Suprapubic skin (tissue), 4 donors: ENCODE data around the gene PHACTR1. TPM values are rescaled to one million over a fixed set of nuclear protein-coding genes. Genes with fewer than 3 reads are reported as not detected.

Experiments
- DNase-seq, 2 donors: peaks; one replicate each; pipeline ENCODE4 v3.0.0-alpha.2; 2019; ENCODE audit warnings: low spot score in 2 of 2
- H3K27ac ChIP-seq: fragments of 200-600 bp; sonication (generic); one replicate; pipeline ENCODE4 v1.5.1; 2019
- H3K27me3 ChIP-seq: fragments of 200-600 bp; sonication (generic); one replicate; pipeline ENCODE4 v1.5.1; 2019
- H3K36me3 ChIP-seq: fragments of 200-600 bp; sonication (generic); one replicate; pipeline ENCODE4 v1.5.1; 2019
- H3K4me1 ChIP-seq: fragments of 200-600 bp; sonication (generic); one replicate; pipeline ENCODE4 v1.5.1; 2019
- H3K4me3 ChIP-seq: fragments of 200-600 bp; sonication (generic); one replicate; pipeline ENCODE4 v1.5.1; 2019; ENCODE audit warnings: mild to moderate bottlenecking
- H3K9me3 ChIP-seq: fragments of 200-600 bp; sonication (generic); one replicate; pipeline ENCODE4 v1.5.1; 2019
- EP300 ChIP-seq: sonication (generic); formaldehyde crosslinking; IDR thresholded peaks from one replicate; pipeline ENCODE4 v1.6.1; 2017; ENCODE audit warnings: antibody characterized with exemption
- POLR2A ChIP-seq, 2 donors: fragments of 450-650 bp; IDR thresholded peaks; one replicate each; pipeline ENCODE4 v1.6.1; 2017; ENCODE audit warnings: antibody characterized with exemption in 2 of 2, mild to moderate bottlenecking in 2 of 2, moderate library complexity in 2 of 2
- POLR2AphosphoS5 ChIP-seq, 3 donors: sonication (generic); formaldehyde crosslinking; IDR thresholded peaks; one replicate each; pipeline ENCODE4 v1.6.1; 2017; ENCODE audit warnings: antibody characterized with exemption in 3 of 3
- WGBS: methylation state at CpG from one replicate; pipeline ENCODE4 v1.1.5; 2018; 5-methylcytosine and 5-hydroxymethylcytosine counted together
- total RNA-seq, 4 donors: library from RNA; depleted of rRNA; stranded (reverse); fragments of >200 nt; gene quantifications; one replicate each; pipeline ENCODE4 v1.1.0, GENCODE V29; 2016
- TF ChIP-seq, protein P1 (sequence below), 2 donors: fragments of 200-600 bp in 1 of 2; fragments of 450-650 bp in 1 of 2; sonication (generic) in 1 of 2; IDR thresholded peaks; one replicate each; pipeline ENCODE4 v1.5.1; 2016 to 2019; ENCODE audit warnings: antibody characterized with exemption in 2 of 2, mild to moderate bottlenecking in 1 of 2, moderate library complexity in 1 of 2

PHACTR1 gene
- total RNA-seq, 4 donors from 2014 or later, result 4.0 to 8.2 (median 6.4) TPM

DNA sequence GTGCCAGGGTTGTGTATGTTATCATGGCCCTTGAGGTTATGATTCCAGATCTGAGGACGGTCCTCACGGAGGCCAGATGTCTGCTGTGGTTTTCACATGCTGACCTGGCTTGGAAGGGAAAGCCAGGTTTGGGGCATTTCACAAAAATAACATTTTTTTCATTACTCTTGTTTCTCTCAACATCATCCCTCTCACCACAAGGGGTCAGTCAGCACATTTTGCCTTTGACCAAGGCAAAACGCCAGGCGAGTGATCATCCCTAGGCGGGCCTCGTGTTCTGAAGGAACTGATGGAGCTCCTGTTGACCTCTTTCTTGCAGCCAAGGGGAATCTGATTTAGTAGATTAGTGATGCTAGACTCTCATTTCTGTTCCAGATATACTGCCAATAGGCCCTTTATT, 478.3 kb downstream of the PHACTR1 start:
- Histone ChIP-seq H3K4me3 (no peak overlapping the region), H3K36me3 (no peaks in the 10 kb centered on the region), H3K27me3 (no peaks in the 10 kb centered on the region), H3K4me1 (no peaks in the 10 kb centered on the region), H3K9me3 (no peaks in the 10 kb centered on the region), H3K27ac (no peak overlapping the region)
- no peak for DNase-seq
- TF ChIP-seq EP300, result no peak
- TF ChIP-seq POLR2A (IDR thresholded peaks at IDR 0.05), result no peak
- no peak for TF ChIP-seq POLR2AphosphoS5 (IDR thresholded peaks at IDR 0.05)
- TF ChIP-seq, protein P1, sequence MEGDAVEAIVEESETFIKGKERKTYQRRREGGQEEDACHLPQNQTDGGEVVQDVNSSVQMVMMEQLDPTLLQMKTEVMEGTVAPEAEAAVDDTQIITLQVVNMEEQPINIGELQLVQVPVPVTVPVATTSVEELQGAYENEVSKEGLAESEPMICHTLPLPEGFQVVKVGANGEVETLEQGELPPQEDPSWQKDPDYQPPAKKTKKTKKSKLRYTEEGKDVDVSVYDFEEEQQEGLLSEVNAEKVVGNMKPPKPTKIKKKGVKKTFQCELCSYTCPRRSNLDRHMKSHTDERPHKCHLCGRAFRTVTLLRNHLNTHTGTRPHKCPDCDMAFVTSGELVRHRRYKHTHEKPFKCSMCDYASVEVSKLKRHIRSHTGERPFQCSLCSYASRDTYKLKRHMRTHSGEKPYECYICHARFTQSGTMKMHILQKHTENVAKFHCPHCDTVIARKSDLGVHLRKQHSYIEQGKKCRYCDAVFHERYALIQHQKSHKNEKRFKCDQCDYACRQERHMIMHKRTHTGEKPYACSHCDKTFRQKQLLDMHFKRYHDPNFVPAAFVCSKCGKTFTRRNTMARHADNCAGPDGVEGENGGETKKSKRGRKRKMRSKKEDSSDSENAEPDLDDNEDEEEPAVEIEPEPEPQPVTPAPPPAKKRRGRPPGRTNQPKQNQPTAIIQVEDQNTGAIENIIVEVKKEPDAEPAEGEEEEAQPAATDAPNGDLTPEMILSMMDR (IDR thresholded peaks at IDR 0.05), result no peak
- WGBS, result 49% methylated on average over 6 of the region's 6 CpGs

DNA sequence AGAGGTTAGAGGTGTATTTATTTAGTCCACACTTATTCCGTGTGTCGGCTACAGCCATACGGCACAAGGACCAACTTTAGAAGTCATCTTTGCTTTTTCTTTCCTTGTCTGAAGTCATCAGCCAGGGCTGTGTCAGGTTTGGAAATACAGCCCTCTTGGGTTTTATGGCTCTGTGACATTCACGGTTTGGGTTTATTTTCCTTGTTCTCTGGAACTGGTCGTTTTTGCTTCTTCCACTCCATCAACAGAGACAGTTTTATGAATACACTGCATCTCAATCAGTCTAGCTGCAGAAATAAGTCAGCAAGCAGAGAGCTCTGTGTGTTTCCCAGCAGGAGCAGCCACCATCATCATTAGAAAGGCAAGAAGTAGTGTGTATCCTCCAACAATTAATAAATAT, 479.2 kb downstream of the PHACTR1 start:
- TF ChIP-seq, protein P1 (IDR thresholded peaks at IDR 0.05), result no peak
- TF ChIP-seq POLR2AphosphoS5 (IDR thresholded peaks at IDR 0.05) (no peak), POLR2A (IDR thresholded peaks at IDR 0.05) (no peak), EP300 (no peak)
- no peaks in the 10 kb centered on the region for H3K4me1 ChIP-seq

DNA sequence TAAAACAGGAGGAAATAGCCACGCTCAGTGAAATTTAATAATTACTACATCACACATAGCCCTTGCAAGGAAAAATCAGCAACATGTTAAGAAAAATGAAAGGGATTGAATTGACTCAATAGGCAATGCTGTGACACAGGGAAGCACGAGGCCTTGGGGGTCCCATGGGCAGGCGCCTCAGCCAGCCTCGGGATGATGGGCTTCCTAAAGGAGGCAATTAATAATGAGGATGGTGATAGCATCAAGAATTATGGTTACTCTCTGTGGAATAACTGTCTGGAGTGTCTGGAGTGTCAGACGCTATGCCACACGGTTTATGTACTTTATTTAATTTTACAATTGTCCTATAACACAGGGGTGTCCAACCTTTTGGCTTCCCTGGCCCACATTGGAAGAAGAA, 481.6 kb downstream of the PHACTR1 start:
- Histone ChIP-seq H3K27ac (no peak overlapping the region), H3K9me3 (no peaks in the 10 kb centered on the region), H3K27me3 (no peaks in the 10 kb centered on the region), H3K4me1 (no peaks in the 10 kb centered on the region), H3K4me3 (no peak overlapping the region), H3K36me3 (no peaks in the 10 kb centered on the region)
- 85% methylated on average over 6 of the region's 6 CpGs for WGBS
- TF ChIP-seq, protein P1 (IDR thresholded peaks at IDR 0.05), result no peak
- no peak for TF ChIP-seq EP300
- TF ChIP-seq POLR2A (IDR thresholded peaks at IDR 0.05), result no peak
- no peak for TF ChIP-seq POLR2AphosphoS5 (IDR thresholded peaks at IDR 0.05)
- no peak for DNase-seq

More for the DNA sequence above, 479.2 kb downstream of the PHACTR1 start:
- H3K9me3 ChIP-seq, result no peaks in the 10 kb centered on the region
- no peak overlapping the region for H3K4me3 ChIP-seq
- WGBS, result 79% methylated on average over 5 of the region's 5 CpGs
- H3K27ac ChIP-seq, result no peak overlapping the region
- no peaks in the 10 kb centered on the region for H3K36me3 ChIP-seq
- DNase-seq, result no peak
- no peaks in the 10 kb centered on the region for H3K27me3 ChIP-seq

GRCh38 chr6:13201336-13201735, 484.8 kb downstream of the PHACTR1 start:
- TF ChIP-seq POLR2AphosphoS5 (IDR thresholded peaks at IDR 0.05) (no peak), POLR2A (IDR thresholded peaks at IDR 0.05) (no peak), EP300 (no peak)
- TF ChIP-seq, protein P1 (IDR thresholded peaks at IDR 0.05), result no peak
- 96% methylated on average over 6 of the region's 6 CpGs for WGBS
- H3K9me3 ChIP-seq, result no peaks in the 10 kb centered on the region
- no peaks in the 10 kb centered on the region for H3K27me3 ChIP-seq
- H3K36me3 ChIP-seq, result peaks cover 9% of the 10 kb centered on the region
- no peak overlapping the region for H3K27ac ChIP-seq
- H3K4me3 ChIP-seq, result no peak overlapping the region
- DNase-seq, result no peak
- no peaks in the 10 kb centered on the region for H3K4me1 ChIP-seq

DNA sequence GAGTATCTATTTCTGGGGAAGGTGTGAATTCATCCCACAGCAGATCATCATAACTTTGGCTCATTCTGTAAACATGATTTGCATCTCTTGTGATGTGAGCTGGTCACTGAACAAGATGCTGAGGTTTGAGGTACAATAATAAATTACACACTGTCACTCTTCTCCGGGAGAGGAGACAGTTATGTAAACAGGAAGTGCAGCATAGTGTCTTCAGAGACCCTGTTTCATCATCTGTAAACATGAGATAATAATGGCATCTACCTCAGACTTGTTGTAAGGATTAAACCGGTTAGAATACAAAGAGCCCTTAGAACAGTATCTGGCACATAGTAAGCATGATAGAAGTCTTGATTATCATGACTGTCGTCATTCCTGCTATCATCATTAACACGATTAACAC, 486.6 kb downstream of the PHACTR1 start:
- H3K36me3 ChIP-seq, result peaks cover 9% of the 10 kb centered on the region
- no peaks in the 10 kb centered on the region for H3K27me3 ChIP-seq
- H3K4me3 ChIP-seq, result no peak overlapping the region
- 66% methylated on average over 4 of the region's 4 CpGs for WGBS
- TF ChIP-seq POLR2AphosphoS5 (IDR thresholded peaks at IDR 0.05), result no peak
- TF ChIP-seq EP300, result no peak
- TF ChIP-seq, protein P1 (IDR thresholded peaks at IDR 0.05), result no peak
- no peak for TF ChIP-seq POLR2A (IDR thresholded peaks at IDR 0.05)
- DNase-seq, result no peak
- H3K27ac ChIP-seq, result no peak overlapping the region
- H3K4me1 ChIP-seq, result no peaks in the 10 kb centered on the region
- no peaks in the 10 kb centered on the region for H3K9me3 ChIP-seq
